ENCODE data around the gene CLCN5.

The CLCN5 gene

DNA sequence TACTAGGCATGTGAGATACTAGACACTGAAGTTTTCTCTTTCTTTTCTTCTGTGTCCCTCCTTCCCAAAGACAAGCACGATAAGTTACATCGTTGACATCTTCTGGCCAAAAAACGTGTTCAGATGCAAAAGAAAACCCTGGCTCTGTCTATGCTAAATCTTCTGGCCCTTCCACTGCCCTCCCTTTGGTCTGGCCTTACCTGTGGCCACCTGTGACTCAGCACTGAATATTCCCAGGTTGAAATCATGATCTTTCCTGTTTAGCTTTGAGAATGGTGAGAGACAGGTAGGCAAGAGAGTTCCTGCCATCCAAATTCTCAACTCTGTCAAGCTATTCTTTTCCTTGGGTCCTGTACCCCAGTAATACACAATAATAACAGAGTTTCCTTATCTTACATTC, 12.3 kb downstream of the CLCN5 start:
- no peak for DNase-seq

DNA sequence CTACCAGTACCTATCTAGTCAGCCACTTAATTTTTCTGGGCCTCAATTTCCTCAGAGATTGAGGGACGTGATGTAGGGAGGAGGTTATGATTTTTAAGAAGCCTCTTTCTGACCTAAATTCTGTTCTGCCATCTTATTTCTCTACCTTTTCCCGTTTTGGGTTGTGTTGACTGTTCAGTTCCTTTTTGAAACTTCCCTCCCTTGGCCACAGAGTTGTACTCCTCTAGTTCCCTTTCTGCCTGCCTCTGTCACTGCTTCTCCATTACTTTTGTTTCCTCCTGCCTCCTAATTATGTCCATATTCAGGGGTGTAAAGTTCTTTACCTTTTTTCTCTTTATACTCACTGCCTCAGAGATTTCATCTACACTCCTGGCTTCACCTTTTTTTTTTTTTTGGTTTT, 25.4 kb downstream of the CLCN5 start:
- no peak for DNase-seq

DNA sequence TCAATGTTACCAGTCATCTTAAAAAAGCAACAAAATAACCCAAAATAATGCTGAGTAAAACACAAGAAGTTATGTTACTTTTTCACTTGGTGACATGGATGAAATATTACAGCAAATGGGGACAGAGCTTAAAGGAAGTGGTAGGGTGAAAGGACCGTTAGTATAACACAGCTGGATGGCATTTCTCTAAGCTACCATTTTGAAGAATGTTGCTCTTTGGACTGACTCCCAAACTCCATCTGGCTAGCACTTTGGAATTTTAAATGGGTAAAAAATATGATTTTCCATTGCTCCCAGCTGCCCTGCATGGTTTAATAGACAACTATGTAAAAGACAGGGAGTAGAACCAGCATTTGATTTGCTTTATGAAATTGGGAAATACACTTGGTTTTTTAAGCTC, 27.6 kb downstream of the CLCN5 start:
- DNase-seq = no peak

DNA sequence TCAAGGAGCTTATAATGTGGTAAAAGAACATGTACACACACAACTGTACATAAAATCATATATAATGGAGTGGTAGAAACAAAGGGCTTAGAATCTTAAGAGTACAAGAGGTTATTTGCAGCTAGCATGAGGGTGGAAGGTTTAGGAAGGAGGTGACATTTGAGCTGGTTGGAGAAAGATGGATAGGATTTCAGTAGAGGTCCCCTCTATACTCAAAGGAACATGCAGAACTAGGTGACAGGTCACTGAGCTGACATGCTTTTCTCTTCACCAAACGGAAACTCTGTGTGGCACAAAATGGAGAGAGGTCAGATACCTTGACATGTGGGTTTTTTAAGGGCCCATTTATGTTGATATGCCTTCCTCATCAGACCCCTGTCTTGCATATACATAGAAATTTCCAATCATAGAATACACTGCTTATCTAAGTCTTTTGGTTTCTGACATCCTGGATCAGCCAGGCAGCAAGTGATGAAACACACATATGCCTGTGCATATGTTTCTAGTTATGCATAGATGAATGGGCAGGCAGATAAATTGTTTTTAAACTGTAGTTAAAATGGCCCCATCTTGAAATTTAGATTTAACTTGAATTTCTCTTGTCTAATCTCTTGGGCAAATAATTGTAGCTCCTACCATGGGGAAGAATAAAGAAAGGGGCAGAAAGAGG, 29.3 kb downstream of the CLCN5 start:
- DNase-seq = no peak

DNA sequence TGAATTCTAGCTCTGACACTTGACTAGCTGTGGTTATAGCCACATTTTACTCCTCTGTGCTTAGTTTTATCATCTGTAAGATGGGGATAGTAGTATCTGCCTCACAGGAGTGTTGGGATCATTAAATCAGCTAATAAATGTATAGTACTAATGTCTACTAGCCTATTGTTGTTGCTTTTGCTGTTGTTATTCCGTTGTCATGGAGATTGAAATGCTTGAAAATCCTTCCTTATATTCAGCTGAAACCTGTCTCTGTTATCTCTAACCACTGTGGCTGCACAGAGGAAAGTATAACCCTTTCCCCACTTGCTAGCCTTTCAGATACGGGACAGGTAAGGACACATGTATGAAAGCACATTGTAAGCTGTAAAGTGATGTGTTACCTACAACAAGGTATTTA, 33.9 kb downstream of the CLCN5 start:
- DNase-seq = no peak

DNA sequence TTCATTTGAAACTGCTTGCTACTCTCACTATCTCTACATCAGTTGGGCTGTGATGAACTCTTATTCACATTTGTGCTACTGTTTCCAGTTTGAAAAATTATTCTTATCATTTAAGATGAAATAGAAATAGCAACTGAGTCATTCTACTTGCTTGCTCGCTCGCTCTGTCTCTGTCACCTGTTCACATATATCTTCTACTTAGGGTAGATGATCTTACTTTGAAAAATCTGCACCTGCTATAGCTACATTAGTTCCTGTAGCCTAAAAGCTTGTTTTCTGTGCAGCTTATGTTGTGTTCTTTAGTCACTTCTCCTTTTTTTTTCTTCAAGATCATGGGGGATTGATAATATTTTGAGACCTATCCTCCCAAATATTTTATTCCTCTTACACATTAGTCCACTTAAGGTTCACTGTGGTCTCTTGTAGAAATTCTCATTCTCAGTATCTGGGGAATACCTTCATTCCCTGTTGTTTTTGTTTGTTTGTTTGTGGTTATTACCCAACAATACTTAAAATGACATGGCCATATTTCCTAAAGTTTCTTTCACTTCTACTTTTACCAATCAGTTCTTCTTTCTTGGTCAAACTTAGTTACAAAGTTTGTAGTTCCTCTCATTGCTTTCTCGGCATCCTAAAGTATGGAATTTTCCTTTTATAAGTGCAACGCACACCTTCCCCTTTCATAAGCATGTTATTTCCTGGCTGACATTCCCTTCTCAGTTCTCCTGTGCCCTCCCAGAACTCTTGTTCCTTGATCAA, 36.5 kb downstream of the CLCN5 start:
- DNase-seq = peak; percentile 0

DNA sequence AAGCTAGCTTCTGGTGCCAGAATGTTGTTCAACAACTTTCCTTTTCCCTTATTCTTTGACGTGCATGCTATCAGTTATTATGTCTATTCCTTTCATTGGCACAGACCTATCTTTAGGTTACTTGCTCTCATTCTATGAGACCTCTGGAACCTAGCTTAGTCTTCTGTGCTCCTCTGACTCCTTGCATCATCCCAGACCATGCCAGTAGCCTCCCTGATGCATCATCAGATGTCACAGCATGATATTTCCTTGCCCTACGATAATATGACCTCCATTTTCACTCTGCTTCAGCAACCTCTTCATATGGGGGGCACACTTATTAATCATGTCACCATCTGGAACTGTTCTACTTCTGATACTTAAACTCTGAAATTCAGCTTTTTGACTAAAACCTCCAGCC, 37.2 kb downstream of the CLCN5 start:
- no peak for DNase-seq

DNA sequence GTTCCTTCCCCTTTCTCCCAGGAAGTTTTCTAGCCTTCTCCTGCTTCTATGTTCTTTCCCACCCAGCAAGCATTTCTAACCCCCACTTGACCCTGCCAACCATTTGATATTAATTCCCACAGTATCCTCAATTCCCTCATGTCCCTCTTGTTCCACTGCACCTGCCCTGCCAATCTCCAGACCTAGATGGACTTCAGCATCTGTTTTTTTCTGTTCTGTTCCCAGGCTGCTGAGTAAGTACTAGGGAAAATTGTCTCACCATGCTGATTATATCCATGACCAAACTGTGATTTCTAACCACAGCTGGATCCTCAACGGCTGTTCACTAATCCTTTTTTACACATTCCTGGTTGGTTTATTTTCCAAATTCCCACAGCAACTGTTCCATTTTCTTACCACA, 37.7 kb downstream of the CLCN5 start:
- DNase-seq = no peak

DNA sequence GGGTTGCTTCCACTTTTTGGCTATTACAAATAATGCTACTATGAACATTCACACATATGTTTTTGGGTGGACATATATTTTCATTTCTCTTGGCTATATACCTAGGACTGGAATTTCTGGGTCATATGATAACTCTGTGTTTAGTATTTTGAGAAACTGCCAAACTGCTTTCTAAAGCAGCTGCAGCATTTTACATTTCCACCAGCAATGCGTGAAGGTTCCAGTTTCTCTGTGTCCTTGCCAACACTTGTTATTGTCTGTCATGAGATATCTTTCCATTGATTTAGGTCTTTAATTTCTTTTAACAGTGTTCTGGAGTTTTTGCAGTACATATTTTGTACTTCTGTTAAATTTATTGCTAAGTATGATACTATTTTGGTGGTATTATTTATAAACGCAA, 48.3 kb downstream of the CLCN5 start:
- no peak for DNase-seq

DNA sequence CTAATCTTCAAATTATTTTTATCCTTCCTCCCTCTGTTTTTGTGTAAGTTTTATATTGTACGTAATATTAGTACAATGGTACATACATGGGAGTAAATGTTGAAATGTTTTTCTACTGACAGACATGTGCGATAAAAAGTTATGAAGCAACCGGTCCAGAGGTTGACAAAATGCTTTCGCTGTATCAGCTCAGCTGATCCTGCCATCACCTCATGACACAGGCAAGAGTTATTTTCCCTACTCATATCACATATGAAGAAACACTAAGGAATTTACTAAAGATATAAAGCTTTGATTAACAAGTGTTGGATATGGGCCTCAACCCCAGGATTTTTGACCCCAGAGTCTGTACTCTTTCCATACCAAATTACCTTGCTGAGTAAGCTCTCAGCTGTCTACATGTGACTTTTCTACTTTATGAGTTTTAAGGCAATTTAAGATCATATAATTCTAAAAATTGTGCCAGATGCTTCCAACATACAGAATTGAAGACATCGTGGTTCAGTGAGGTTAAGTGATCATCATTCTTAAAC, 50.0 kb downstream of the CLCN5 start:
- DNase-seq = no peak

DNA sequence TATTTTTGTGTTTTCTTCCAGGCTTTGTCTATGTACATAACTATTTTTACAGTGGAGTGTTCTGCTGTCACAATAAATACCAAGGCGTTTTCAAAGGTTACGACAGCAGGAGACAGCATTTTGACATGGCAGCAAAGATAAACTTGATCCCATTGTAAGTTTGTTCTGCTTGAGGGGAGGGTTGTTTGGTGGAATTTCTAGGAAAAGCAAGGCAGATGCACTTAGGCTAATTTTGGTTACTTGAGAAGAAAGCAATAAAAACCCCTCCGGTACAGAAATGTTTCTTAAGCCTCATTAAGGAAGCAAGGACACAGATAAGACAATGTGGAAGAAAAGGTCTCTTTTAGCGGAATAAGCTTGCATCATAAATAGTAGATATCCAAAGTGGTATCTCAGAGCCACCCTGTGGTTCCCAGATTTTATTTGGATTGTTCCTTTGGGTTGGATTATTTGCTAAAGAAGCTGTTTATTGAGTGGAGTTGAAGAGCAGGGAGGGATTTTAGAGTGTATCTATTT, 54.3 kb downstream of the CLCN5 start:
- no peak for DNase-seq

DNA sequence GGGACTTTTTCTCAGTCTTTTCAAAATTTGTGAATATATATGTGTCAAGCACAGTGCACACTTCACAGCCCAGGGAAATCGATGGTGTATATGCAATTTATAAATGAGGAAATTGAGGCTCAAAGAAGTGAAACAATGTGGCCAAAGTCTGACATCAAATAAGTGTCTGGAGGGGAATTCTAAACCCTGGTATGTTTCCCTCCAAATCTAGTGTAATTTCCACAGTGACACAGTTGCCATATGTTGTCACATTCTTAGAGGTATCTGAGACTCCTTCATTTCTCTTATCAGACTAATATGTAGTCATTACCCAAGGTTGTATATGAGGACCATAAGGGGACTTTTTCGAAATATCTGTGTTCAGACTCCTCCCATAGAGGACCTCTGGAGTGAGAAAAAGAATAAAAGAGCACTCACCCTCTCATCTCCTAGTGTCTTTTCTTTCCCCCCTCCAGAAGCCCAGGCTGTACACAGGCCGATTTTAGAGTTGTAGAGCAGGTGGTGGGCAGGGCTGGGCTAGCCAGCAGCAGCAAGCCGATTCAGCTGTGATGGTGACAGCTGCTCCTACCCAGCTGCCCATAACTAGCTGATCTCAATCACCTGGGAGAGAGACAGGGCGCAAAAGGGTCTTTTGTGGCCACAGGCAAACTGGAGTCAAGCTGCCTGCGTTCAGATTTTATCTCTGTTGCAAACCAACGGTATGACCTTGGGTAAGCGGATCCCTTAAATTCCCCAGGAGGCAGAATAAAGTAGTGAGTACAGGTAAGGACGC, 55.1 kb downstream of the CLCN5 start:
- DNase-seq = no peak

DNA sequence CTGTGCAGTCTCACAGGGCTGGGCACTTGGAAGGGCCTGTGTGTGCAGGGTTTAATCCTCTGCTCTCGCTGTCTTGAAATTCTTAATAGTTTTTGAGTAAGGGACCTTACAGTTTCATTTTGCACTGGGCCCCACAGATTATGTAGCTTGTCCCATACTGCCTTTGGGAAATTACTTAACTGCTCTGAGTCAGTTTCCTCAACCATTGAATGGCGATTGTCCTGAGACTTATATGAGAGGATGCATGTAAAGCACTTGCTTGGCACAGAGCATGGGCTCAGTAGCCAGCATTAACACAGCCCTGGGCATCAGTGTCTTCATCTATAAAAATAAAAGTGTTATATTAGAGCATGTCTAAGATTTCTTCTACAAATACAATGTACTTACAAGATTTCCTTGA, 55.8 kb downstream of the CLCN5 start:
- DNase-seq = no peak

DNA sequence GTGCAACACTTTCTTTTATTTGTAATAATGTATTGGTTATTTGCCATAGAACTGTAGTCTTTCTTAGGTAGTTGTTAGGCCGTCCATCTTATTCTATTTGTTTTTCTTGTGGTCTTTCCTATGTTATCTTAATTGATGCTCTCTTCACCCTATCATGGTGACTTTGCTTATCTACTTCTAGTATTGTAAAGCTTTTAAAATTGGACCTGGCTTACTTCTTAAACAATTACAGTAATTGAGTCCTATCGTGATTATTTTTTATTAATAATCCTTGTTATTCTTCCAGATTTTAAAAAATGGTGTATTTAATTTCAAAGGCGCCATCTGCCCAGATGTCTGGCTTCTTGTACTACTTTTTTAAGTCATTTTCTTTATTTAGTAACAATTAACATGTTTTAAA, 63.7 kb downstream of the CLCN5 start:
- DNase-seq = no peak

DNA sequence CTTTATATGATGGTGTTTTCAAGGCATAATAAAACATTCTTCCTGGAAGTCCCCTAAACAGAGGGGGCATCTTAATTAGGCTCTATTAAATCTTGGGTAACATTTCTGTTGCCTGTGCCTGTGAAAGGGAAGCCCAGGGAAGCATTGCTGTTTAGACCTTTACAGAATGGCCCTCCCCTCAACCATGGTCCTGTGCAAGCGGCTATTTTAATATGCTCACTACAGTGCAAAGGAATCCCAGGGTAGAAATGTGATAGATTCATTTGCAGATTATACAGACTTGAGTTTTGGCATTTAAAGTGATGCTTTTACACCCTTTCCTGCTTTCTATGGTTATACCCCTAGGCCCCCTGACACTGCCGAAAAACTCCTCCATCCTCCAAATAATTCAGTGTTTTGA, 65.3 kb downstream of the CLCN5 start:
- no peak for DNase-seq

DNA sequence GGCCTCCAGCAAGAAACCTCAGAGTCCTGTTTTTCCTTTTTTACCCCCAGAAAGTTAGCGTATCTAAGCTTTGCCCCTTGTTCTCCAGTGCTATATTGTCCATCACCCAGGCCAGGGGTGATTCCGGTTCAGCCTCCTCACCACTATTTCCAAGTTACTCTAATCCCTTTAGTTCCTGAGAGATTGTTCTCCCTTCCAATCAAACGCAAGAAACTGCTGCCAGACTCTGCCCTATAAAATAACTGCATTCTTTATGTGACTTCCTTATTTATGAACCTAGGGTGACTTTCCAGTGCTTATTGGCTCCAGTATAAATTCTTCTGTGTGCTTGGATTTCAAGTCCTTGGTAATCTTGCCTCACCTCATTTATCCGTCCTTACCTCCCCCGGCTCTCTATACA, 65.7 kb downstream of the CLCN5 start:
- DNase-seq = no peak

DNA sequence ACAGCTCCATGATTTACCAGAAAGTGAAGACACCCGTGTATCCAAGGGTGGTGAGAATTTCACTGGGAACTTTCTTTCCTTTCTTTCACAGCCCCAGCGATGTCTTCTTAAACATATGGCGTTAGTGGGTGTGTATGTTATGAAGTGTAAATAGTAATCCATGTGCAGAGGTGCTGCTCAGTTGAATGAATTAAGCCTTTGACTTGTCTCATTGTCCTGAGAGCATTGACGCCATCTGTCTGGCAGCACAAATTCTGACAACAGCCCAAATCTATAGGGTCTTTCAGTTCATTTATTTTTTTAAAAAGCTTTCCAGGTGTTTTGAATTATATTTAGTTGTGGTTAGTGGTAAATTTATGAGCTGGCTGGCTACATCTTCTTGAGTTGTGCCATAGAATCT, 69.4 kb downstream of the CLCN5 start:
- DNase-seq = no peak

DNA sequence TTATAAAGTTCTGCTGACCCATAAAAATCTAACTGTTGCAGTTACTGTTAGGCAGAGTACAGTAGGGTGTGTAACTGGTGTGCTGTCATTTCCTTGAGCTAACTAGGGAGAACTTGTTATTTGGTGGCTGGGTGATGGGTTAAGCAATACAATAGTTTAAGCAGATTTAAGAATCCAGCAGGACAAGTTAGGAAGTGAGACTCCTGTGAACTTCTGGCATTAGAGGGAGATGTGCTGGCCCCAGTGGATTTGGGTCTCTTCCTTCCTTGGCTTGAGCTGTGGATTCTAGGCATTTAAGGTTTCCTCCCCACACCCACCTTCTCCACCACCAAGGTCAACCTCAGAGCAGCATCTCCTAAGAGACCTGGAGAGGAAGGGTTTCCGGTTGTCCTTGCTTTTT, 70.5 kb downstream of the CLCN5 start:
- no peak for DNase-seq

DNA sequence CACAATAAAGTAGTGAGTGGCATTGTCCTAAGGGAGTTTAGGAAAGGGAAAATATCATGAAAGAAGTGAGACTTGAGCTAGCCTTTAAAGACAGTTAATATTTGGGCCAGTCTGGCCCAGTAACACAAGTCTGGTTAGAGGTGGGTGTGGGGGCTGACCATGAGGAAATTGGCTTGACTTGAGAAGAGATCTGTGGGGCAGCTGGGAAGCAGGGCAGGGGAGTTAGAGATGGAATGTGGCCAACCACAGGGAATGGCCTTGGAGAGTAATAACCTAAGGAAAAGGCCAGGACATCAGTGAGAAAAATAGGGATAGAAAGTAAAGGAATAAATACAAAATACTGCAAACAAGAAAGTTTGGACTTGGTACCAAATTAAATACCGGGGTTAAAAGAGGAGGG, 71.3 kb downstream of the CLCN5 start:
- DNase-seq = no peak

DNA sequence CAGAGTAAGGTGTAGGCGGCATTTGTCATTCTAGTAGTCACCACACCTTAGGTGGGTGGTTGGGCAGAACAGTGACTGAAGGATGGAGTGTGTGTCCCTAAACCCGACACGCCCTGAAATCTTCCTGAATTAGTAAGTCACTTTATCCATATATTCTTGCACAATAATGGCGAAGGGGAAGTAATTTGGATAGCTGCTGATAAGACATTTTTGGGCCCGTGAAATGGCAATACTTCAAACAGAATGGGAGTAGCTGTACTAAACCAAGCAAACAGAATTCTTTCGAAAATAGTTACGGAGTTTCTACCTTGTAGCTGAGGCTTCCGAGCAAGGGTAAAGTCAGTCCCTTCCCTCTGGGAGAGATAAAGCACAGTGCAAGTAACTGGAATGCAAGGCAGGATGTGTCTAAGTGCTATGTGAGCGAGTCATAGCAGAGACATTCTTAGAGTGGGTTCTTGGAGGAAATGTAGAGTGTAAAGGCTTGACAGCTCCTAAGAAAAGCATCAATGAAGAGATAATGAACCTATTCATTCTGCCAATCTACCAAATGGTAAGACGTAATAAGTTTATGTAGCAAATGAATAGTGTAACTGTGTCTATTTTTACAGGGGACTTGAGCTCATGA, 72.8 kb downstream of the CLCN5 start:
- no peak for DNase-seq

DNA sequence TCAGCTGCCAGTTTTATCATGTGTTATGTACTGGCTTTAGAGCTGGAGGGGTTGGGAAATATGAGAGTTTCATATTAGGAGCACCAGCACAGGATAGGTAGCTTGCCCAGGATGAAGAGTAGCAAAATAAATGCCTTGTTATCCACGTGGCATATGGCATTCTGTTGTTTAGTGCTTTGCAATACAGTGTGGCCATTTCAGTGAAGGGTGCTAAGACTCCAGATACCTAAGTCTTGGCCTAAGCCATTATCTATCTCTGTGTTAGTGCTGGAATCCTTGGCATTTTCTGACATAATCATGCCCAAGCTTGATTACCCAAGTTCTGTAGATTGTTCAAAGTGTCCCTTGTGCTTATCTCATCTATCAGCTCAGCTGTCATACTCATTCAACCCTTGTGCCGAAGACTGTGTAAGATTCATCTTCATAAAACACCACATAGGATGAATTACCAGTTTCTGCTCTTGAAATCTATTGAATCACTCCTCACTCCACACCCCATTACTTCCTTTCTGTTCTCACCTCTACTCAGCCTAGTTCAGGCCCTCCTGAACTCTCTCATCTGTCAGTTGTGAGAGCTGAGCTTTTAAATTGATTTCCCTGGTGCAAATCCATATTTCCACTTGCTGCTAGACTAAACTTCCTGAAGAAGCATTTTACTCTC, 73.5 kb downstream of the CLCN5 start:
- no peak for DNase-seq

DNA sequence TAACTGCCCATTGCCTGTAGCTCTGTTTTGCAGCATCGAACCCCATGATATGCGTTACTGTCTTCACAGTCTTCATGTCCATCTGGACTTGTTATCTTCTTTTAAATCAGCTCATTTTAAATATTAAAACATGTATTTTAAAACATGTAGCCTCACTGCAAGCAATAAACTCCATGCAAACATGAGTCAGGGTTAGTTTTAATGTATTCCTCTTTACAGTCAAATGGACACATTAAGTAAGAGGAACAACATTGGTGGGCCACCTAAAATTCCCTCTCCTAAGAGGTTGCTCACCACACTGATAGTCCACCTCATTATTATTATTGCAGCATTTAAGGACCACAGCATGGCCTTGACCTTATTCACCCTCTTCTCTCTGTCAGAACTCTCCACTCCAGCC, 74.1 kb downstream of the CLCN5 start:
- DNase-seq = no peak

DNA sequence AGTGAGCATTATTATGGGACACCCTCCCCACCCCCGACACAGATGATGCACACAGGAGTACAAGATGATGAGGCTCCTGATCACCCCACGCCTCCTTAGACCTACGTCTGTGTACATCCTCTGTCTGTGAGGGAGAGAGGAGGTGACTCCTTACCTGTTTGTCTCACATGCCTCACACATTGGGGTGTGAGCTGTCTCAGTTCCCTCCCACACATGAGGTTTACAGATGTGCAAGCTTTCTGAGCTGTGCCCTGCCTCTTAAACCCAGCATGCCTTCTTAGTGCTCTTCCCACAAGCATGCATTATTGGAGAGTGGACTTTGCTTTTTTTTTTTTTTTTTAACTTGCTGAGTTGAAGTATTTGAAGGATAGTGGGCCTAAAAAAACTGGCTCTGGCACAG, 76.7 kb downstream of the CLCN5 start:
- DNase-seq = no peak

Measured in midbrain (tissue), 1 donor.